HL-60 (cell line): Measurements from ENCODE around the gene OPTN.

Experiments used
- CTCF ChIP-seq: IDR thresholded peaks from one replicate; pipeline ENCODE4 v1.5.1; 2011; ENCODE audit warnings: low read length, control low read depth, inconsistent platforms; ENCODE audit not compliant: insufficient read depth
- GABPA ChIP-seq: IDR thresholded peaks from 2 replicates; pipeline ENCODE4 v1.6.1; 2012; ENCODE audit warnings: low read depth
- POLR2AphosphoS5 ChIP-seq: IDR thresholded peaks from 2 replicates; pipeline ENCODE4 v1.6.1; 2012; ENCODE audit warnings: low read depth
- SPI1 ChIP-seq: IDR thresholded peaks from 2 replicates; pipeline ENCODE4 v1.6.1; 2012; ENCODE audit warnings: low read depth, mild to moderate bottlenecking, borderline replicate concordance

- TF ChIP-seq CTCF: no peak
- TF ChIP-seq POLR2AphosphoS5: no peak
- no peak for TF ChIP-seq GABPA
- TF ChIP-seq SPI1: no peak
Measured at GRCh38 chr10:13173616-13174015, 73.7 kb downstream of the OPTN start.
